Colonic mucosa (tissue), 4 donors: Measurements from ENCODE around the gene PTEN. TPM values are rescaled to one million over a fixed set of nuclear protein-coding genes. Genes with fewer than 3 reads are reported as not detected.

Source experiments
- DNase-seq: peaks from one replicate; pipeline ENCODE4 v3.0.0-alpha.2; 2020
- H3K27ac ChIP-seq: fragments of 200-600 bp; one replicate; pipeline ENCODE4 v1.8.0; 2021
- H3K27me3 ChIP-seq: fragments of 200-600 bp; one replicate; pipeline ENCODE4 v1.8.0; 2021
- H3K36me3 ChIP-seq: fragments of 200-600 bp; one replicate; pipeline ENCODE4 v1.8.0; 2021
- H3K4me1 ChIP-seq: fragments of 200-600 bp; one replicate; pipeline ENCODE4 v1.8.0; 2021; ENCODE audit warnings: mild to moderate bottlenecking
- H3K4me3 ChIP-seq: fragments of 200-600 bp; one replicate; pipeline ENCODE4 v1.8.0; 2021
- H3K9ac ChIP-seq, 2 donors: one replicate each; pipeline ENCODE4 v1.7.0; 2013; ENCODE audit warnings: control low read depth in 2 of 2, low read depth in 2 of 2, low read length in 2 of 2
- H3K9me3 ChIP-seq: fragments of 200-600 bp; one replicate; pipeline ENCODE4 v1.8.0; 2021
- CTCF ChIP-seq: fragments of 200-600 bp; IDR thresholded peaks from one replicate; pipeline ENCODE4 v1.8.0; 2022; ENCODE audit warnings: antibody characterized with exemption, mild to moderate bottlenecking
- intact Hi-C: fragments of 100-400 bp; cut with DNase I; formaldehyde crosslinking; loops from one replicate; pipeline ENCODE4 v1.14.1; 2022
- total RNA-seq, 2 donors: library from RNA; stranded (reverse); fragmentation: NEBNext Ultra II Directional in 1 of 2; extraction: Animal tissue kit (Norgen Biotek cat#: 25700) in 1 of 2; gene quantifications; one replicate each; pipeline ENCODE4 v1.2.1, GENCODE V29; 2021
- donor health status: healthy.
- donor health status: DM: no; HTN: no; CAD: no.
- donor health status: DM: no; HTN: no; CAD: no.

The PTEN gene
- total RNA-seq, 2 donors from 2014 or later = 79.2 to 111 TPM

- TF ChIP-seq CTCF = no peak
- Histone ChIP-seq H3K36me3 (no peaks in the 10 kb centered on the region), H3K4me3 (no peak overlapping the region), H3K27me3 (no peaks in the 10 kb centered on the region), H3K4me1 (no peaks in the 10 kb centered on the region), H3K9ac (no peak overlapping the region), H3K27ac (no peak overlapping the region), H3K9me3 (no peaks in the 10 kb centered on the region)
- DNase-seq = no peak
- intact Hi-C loops = no loop called here
These were observed 58.7 kb downstream of the PTEN start for GRCh38 chr10:87921931-87922688.

- Histone ChIP-seq H3K27ac (no peak overlapping the region), H3K36me3 (no peaks in the 10 kb centered on the region), H3K4me3 (no peak overlapping the region), H3K9ac (no peak overlapping the region), H3K9me3 (no peaks in the 10 kb centered on the region), H3K4me1 (no peaks in the 10 kb centered on the region), H3K27me3 (no peaks in the 10 kb centered on the region)
- no peak for DNase-seq
- no peak for TF ChIP-seq CTCF
- intact Hi-C loops = no loop called here
These were observed 59.8 kb downstream of the PTEN start for GRCh38 chr10:87923233-87923632.

GRCh38 chr10:87925570-87925969, 62.1 kb downstream of the PTEN start:
- Histone ChIP-seq H3K27me3 (no peaks in the 10 kb centered on the region), H3K4me3 (no peak overlapping the region), H3K27ac (no peak overlapping the region), H3K9me3 (no peaks in the 10 kb centered on the region), H3K9ac (no peak overlapping the region), H3K4me1 (no peaks in the 10 kb centered on the region), H3K36me3 (no peaks in the 10 kb centered on the region)
- intact Hi-C loops = no loop called here
- DNase-seq = no peak
- TF ChIP-seq CTCF = no peak

GRCh38 chr10:87927091-87927490, 63.7 kb downstream of the PTEN start:
- no peaks in the 10 kb centered on the region for H3K36me3 ChIP-seq
- intact Hi-C loops = no loop called here
- DNase-seq = no peak
- no peaks in the 10 kb centered on the region for H3K4me1 ChIP-seq
- no peaks in the 10 kb centered on the region for H3K9me3 ChIP-seq
- no peaks in the 10 kb centered on the region for H3K27me3 ChIP-seq
- no peak overlapping the region for H3K27ac ChIP-seq
- TF ChIP-seq CTCF = no peak
- no peak overlapping the region for H3K9ac ChIP-seq
- H3K4me3 ChIP-seq = no peak overlapping the region

GRCh38 chr10:87928996-87929395, 65.6 kb downstream of the PTEN start:
- no peak for DNase-seq
- no peaks in the 10 kb centered on the region for H3K36me3 ChIP-seq
- no peaks in the 10 kb centered on the region for H3K4me1 ChIP-seq
- intact Hi-C loops = no loop called here
- no peak overlapping the region for H3K27ac ChIP-seq
- no peaks in the 10 kb centered on the region for H3K9me3 ChIP-seq
- H3K9ac ChIP-seq = no peak overlapping the region
- no peak overlapping the region for H3K4me3 ChIP-seq
- no peak for TF ChIP-seq CTCF
- H3K27me3 ChIP-seq = no peaks in the 10 kb centered on the region
